WTC11 (cell line): Measurements from ENCODE around the gene KCTD1.

ENCODE experiments used
- CREB1 ChIP-seq: sonication (generic); formaldehyde crosslinking; IDR thresholded peaks from 2 replicates; pipeline ENCODE4 v1.8.0; 2023; ENCODE audit warnings: mild to moderate bottlenecking, missing genetic modification reagents
- NR1H2 ChIP-seq: sonication (generic); formaldehyde crosslinking; IDR thresholded peaks from 2 replicates; pipeline ENCODE4 v1.9.0; 2021; ENCODE audit warnings: mild to moderate bottlenecking, moderate library complexity, missing genetic modification reagents
- SOX15 ChIP-seq: fragments of 250-450 bp; sonication (Bioruptor Pico); IDR thresholded peaks from 2 replicates; pipeline ENCODE4 v1.9.0; 2021; ENCODE audit warnings: mild to moderate bottlenecking
- SP1 ChIP-seq: sonication (generic); formaldehyde crosslinking; conservative IDR thresholded peaks from 2 replicates; pipeline ENCODE4 v1.8.1; 2022; ENCODE audit warnings: missing genetic modification reagents
- ZNF423 ChIP-seq: fragments of 250-450 bp; sonication (Bioruptor Pico); IDR thresholded peaks from 2 replicates; pipeline ENCODE4 v2.1.2; 2022; ENCODE audit warnings: mild to moderate bottlenecking, moderate library complexity
- TF ChIP-seq, protein P1 (sequence below): sonication (generic); formaldehyde crosslinking; IDR thresholded peaks from 2 replicates; pipeline ENCODE4 v1.8.0; 2022; ENCODE audit warnings: missing genetic modification reagents
- TF ChIP-seq, protein P2 (sequence below): fragments of 200-600 bp; IDR thresholded peaks from 2 replicates; pipeline ENCODE4 v1.8.0; 2022; ENCODE audit warnings: antibody characterized with exemption
- TF ChIP-seq, protein P3 (sequence below): sonication (generic); formaldehyde crosslinking; IDR thresholded peaks from 2 replicates; pipeline ENCODE4 v1.8.0; 2022; ENCODE audit warnings: mild to moderate bottlenecking, missing genetic modification reagents
- TF ChIP-seq, protein P4 (sequence below): sonication (generic); formaldehyde crosslinking; IDR thresholded peaks from 2 replicates; pipeline ENCODE4 v1.8.1; 2023; ENCODE audit warnings: mild to moderate bottlenecking, missing genetic modification reagents, moderate library complexity
- TF ChIP-seq, protein P5 (sequence below): fragments of 250-450 bp; sonication (Bioruptor Pico); IDR thresholded peaks from 2 replicates; pipeline ENCODE4 v1.9.0; 2021; ENCODE audit warnings: mild to moderate bottlenecking

DNA sequence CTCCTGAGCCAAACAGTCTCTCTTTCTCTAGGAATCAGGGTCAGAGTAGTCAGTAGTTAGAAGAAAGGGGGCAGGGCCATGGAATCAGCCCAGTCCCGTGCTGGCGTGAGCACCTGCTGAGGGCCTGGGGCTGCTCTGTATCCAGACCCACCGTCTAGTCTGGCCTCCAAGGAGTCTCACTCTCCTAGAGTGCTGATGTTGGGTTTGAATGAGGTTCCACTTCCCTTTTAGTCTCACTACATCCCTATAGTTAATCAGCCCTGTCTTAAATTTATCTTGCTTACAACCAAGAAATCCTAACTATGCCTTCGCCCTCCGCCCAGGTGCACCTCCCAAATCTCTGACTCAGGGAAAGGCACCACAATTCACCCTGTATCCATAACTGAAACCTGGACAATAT, 13.4 kb upstream of the KCTD1 start:
- TF ChIP-seq, protein P1, sequence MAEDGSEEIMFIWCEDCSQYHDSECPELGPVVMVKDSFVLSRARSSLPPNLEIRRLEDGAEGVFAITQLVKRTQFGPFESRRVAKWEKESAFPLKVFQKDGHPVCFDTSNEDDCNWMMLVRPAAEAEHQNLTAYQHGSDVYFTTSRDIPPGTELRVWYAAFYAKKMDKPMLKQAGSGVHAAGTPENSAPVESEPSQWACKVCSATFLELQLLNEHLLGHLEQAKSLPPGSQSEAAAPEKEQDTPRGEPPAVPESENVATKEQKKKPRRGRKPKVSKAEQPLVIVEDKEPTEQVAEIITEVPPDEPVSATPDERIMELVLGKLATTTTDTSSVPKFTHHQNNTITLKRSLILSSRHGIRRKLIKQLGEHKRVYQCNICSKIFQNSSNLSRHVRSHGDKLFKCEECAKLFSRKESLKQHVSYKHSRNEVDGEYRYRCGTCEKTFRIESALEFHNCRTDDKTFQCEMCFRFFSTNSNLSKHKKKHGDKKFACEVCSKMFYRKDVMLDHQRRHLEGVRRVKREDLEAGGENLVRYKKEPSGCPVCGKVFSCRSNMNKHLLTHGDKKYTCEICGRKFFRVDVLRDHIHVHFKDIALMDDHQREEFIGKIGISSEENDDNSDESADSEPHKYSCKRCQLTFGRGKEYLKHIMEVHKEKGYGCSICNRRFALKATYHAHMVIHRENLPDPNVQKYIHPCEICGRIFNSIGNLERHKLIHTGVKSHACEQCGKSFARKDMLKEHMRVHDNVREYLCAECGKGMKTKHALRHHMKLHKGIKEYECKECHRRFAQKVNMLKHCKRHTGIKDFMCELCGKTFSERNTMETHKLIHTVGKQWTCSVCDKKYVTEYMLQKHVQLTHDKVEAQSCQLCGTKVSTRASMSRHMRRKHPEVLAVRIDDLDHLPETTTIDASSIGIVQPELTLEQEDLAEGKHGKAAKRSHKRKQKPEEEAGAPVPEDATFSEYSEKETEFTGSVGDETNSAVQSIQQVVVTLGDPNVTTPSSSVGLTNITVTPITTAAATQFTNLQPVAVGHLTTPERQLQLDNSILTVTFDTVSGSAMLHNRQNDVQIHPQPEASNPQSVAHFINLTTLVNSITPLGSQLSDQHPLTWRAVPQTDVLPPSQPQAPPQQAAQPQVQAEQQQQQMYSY (CRISPR knock-in tag), result no peak
- TF ChIP-seq SP1 (CRISPR knock-in tag) (no peak), CREB1 (CRISPR knock-in tag) (no peak), ZNF423 (CRISPR knock-in tag) (no peak), NR1H2 (CRISPR knock-in tag) (no peak), SOX15 (CRISPR knock-in tag) (no peak)
- TF ChIP-seq, protein P2, sequence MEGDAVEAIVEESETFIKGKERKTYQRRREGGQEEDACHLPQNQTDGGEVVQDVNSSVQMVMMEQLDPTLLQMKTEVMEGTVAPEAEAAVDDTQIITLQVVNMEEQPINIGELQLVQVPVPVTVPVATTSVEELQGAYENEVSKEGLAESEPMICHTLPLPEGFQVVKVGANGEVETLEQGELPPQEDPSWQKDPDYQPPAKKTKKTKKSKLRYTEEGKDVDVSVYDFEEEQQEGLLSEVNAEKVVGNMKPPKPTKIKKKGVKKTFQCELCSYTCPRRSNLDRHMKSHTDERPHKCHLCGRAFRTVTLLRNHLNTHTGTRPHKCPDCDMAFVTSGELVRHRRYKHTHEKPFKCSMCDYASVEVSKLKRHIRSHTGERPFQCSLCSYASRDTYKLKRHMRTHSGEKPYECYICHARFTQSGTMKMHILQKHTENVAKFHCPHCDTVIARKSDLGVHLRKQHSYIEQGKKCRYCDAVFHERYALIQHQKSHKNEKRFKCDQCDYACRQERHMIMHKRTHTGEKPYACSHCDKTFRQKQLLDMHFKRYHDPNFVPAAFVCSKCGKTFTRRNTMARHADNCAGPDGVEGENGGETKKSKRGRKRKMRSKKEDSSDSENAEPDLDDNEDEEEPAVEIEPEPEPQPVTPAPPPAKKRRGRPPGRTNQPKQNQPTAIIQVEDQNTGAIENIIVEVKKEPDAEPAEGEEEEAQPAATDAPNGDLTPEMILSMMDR, result no peak
- TF ChIP-seq, protein P3, sequence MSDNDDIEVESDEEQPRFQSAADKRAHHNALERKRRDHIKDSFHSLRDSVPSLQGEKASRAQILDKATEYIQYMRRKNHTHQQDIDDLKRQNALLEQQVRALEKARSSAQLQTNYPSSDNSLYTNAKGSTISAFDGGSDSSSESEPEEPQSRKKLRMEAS (CRISPR knock-in tag), result no peak
- TF ChIP-seq, protein P4, sequence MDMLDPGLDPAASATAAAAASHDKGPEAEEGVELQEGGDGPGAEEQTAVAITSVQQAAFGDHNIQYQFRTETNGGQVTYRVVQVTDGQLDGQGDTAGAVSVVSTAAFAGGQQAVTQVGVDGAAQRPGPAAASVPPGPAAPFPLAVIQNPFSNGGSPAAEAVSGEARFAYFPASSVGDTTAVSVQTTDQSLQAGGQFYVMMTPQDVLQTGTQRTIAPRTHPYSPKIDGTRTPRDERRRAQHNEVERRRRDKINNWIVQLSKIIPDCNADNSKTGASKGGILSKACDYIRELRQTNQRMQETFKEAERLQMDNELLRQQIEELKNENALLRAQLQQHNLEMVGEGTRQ (CRISPR knock-in tag), result no peak
- TF ChIP-seq, protein P5, sequence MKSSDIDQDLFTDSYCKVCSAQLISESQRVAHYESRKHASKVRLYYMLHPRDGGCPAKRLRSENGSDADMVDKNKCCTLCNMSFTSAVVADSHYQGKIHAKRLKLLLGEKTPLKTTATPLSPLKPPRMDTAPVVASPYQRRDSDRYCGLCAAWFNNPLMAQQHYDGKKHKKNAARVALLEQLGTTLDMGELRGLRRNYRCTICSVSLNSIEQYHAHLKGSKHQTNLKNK (CRISPR knock-in tag), result no peak
